SH-SY5Y (cell line): ENCODE results near the gene TBPL2.

ENCODE experiments used
- GATA2 ChIP-seq: IDR thresholded peaks from 2 replicates; pipeline ENCODE4 v1.6.1; 2011; ENCODE audit warnings: mild to moderate bottlenecking, low read depth, low read length
- GATA3 ChIP-seq: IDR thresholded peaks from 2 replicates; pipeline ENCODE4 v1.6.1; 2011; ENCODE audit warnings: low read depth, mild to moderate bottlenecking, low read length, moderate library complexity

GRCh38 chr14:55436519-55436918 is 3.9 kb downstream of the TBPL2 start:
- no peak for TF ChIP-seq GATA2
- TF ChIP-seq GATA3, result no peak
